HG03196 (cell line): ENCODE results near the gene RPA1.
A peak's percentile ranks its signal among the peaks of the same experiment; 100 is the strongest.
"Not testable (repeated sequence)": the region's sequence is repeated elsewhere in the genome, so short reads cannot be mapped to it uniquely, and the experiment has no call there.

ENCODE experiments used
- ATAC-seq: cut with Tn5 transposase; IDR thresholded peaks from one replicate; pipeline ENCODE4 v1.9.1; 2021; ENCODE audit not compliant: unreplicated experiment

Gene RPA1

DNA sequence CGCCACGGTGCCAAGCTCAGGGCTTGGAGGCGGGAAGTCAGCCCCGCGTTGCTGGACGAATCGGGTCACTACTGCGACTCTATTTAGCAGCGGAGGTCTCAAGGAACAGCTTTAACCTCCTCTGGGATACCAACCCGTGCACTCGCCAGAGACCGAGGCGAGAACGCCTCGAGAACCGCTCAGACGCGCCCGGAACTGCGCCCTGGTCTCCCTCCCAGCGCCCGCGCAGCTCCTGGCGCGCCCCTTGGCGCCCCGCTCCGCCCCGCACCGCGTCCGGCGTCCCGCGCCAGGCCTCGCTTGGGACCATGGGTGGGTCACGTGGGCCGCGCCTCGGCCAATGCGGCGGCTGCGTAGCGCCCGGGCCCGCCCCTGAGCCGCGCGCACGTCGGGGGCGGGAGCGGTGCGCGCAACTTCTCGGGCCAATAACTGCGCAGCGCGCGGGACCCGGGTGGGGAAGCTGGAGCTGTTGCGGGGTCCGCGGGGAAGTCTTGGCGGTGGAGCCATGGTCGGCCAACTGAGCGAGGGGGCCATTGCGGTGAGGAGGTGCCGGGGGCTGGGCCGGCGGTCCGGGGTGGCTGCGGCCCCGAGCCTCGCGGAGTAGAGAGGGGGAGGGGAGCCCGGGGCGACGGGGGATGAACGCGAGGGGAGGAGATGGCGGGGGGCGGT is at the start of gene RPA1, which contains the start of gene SMYD4:
RPA1 (plus strand) TSS at position 414 of the 666 bp plus-strand sequence; CDS start at position 503, 89 bp downstream.
SMYD4 (minus strand) TSS at position 311 of the 666 bp plus-strand sequence. CDS start 1,908 bp downstream, outside the sequence.
- ATAC-seq, result peak; percentile 79

DNA sequence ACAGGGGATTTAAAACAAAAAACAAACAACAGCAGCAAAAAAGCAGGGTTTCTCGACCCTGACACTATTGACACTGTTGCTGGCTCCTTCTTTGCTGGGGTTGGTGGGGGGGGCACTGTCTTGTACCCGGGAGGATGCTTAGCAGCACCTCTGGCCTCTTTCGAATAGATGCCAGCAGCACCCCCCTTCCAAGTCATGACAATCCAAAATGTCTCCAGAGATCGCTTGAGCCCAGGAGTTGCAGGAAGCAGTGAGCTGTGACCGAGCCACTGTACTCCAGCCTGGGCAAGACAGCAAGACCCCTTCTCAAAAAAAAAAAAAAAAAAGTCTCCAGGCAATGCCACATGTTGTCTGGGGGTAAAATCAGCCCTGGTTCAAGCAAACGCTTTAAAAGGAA is 47.6 kb upstream of the RPA1 start:
- ATAC-seq, result no peak

DNA sequence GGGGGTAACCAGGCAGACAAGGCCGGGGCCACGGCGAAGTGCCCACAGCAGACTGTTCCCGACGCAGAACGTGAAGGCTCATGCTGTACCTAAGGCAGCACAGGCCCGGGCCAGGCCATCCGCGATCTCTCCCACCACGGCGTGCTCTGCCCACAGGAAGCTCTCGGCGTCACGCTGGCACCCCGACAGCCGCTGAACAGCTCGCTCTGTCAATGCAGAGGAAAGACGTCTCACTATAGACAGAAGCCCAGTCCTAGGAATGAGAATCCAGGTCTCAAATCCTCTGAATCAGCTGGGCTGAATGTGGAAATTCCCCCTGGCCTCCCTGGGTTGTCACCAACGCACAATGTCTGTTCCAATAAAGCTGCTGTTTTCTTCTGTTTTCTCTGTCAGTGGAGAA is 46.5 kb upstream of the RPA1 start:
- no peak for ATAC-seq

DNA sequence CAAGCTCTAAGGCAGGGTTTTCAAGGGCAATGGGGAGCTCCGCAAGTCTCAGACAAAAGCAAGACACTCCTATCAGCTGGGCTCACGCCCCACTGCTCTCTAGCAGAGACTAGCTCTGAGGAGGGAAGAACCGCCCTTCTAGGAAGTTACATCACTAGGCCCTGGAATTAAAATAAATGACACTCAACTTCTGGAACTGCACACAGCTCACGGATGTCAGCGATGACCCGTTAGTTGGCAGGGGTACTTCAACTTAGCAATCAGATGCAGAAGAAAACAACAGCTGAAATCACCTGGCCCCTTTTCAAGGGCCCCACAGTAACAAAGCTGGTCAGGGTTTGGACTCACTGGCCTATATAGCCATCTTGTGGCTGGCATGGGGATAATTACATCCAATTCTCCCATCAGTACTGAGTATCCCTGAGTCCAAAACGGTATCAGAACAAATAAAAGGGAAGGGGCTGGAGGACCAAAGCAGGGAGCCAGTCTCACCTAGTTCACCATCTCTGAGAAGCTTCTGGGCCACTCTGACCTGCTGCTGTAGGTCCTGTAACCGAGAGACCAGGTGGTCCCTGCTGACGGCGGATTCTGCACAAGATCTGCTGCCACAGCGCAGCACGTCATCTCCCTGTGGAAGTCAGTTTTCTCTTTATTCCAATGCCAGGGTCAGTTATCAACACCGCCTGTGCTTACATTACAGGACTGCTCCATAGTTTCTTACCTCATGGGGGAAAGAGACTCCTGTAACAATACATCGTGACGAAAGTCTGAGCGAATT is 45.8 kb upstream of the RPA1 start:
- no peak for ATAC-seq

DNA sequence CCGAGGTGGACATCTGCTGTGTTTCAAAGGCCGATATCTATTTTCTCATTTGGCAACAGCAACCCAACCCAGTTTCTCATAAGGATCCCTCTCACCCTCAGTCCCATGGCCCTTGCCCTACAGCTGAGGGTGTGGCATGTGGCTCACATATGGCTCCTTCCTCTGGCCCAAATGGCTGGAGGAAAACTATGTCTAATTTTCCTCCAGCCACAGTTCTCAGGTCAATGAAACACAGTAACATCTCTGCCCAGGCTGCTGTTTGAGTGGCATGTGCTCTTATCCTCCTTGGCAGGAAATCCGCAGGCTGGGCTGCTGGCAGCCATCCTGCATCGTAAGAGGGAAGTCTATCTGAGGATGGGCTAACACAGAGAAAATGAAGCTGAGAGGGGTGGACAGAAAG is 43.9 kb upstream of the RPA1 start:
- no peak for ATAC-seq

DNA sequence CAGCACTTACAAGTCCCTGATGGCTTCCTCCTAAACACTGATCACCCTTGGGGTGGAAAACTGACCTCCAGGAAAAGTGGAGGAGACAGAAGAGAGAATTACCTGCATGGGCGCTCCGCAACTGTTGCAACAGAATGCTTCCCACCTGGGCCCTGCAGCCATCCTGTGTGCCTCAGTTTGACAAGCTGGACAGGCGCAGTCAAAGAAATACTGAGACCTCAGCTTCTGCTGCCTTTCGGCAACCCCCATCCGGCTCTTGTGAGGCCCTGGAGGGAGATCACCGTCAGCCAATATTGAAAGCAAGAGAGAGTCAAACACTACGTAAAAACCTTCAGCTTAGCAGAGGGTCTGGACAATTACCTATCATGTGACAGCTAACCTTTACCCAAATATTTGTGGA is 43.1 kb upstream of the RPA1 start:
- ATAC-seq, result no peak

DNA sequence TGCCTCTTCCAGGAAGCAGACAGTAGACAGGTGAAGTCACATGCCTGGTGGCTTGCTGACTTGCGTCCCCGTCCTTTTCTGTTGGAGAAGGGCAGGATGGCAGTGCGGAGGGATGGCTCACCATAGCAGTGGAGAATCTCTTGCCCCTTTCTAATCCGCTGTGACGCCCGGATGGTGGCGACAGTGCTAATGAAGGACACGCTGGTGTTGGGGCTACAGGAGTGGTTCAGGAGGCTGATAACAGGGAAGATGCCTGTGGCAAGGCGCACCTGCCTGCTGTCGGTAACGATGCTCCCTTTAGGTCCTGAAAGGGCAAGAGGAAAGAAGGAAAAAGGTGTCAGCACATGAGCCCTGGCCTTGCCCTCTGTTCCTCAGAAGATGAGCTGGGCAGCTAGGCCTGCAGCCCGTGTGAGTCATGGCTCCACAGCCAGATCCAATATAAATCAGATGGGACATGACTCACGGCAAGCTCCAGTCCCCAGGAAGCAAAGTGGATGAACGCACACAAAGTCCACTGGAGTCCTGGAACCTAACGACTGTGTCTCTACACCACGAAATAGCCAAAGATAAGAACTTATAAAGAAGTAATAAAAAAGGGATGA is 42.4 kb upstream of the RPA1 start:
- no peak for ATAC-seq

DNA sequence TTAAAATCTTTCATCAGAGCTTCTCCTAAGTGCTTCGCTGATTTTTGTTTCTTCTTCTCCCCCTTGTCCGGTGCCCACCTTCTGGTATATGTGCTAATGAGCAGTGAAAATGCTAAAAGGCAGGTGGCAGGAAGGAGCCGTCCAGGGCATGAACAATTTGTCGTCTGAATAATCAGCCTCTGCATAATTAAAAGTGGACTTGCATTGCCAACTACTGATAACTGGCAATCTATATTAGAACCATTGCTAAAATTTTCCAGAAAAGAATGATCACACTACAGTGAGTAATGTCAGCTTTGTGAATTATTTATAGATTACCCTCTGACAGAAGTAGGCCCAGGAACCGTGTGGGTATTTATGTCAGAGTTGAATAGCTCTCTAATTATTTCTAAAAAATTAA is 39.9 kb upstream of the RPA1 start:
- ATAC-seq, result no peak

DNA sequence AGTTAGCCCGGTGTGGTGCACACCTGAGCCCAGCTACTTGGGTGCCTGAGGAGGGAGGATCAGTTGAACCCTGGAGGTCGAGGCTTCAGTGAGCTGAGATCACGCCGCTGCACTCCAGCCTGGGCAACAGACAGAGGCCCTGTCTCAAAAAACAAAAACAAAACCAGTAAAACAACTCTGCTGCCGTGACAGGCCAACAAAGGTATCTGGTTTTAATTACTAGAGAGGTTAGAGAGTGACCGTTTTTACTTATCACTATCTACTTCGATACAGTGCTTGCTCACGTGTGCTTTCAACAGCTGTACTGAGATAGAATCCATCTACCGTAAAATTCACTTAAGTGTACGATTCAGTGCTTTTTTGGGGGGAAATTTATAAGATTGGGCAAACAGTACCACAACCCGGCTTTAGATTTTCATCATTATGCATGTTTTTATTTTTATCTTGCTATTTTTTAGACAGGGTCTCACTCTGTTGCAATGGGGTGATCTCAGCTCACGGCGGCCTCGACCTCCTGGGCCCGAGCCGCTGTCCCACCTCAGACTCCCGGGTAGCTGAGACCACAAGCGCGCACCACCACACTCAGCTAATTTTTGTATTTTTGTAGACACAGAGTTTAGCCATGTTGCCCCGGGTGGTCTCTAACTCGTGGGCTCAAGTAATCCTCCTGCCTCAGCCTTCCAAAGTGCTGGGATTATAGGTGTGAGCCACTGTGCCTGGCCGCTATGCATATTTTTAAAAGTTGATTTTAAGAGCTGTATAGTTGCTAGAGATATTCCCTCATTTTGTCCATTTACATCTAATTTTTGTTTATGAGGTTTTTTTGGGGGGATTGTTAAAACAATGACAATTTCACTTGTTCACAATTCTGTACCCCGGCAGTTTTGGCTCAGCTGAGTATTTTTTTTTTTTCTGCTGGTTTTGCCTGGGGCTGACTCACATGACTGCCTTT is 37.0 kb upstream of the RPA1 start:
- no peak for ATAC-seq

DNA sequence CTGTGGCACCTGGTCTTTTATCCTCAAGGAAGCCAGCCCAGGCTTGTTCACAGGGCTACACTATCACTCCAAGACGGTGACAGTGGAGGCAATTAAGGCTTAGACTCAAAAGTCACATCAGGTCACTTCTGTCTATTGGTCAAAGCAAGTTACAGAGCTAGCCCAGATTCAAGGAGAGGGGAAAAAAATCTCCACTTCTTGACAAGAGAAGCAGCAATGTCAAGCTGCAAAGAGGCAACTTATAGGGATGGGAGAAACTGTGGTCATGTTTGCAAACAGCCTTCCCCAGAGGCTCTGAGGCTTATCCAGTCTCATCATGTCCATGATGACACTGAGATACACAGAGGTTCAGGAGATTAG is 36.4 kb upstream of the RPA1 start:
- no peak for ATAC-seq

DNA sequence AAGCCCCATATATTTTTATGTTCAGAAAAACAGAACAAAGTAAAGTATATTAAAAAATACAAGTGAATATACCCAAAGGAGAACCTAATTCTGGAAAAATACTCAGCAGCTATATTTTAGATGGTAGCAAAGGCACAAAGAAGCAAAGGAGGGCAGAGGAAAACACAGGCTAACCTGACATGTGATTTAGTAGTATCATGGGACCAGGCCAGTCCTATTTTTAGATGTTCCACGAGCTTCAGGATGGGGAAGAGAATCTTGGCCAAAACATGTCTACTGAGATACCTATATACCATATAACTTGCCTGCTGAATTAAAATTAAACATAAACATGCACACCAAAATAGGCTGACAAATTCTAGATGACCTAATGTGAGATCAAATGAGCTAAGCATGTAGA is 33.0 kb upstream of the RPA1 start:
- no peak for ATAC-seq

DNA sequence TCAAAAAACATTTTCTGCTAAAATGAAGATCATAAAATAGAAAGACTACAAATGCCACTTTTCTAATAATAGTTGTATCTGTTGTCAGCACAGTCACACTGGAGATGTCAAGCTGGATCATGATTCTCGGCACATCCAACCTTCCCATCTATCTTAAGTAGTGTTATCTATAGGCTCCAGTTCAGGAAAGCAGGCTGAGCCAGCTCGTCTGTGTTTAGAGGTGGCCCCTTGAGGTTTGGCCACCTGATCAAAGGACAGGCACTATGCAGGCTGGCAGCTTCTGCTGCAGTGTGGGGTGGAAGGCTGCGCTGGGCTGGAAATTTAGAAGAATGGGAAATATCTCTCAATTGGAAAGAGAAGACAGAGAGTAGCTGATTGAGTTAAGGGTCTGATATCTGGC is 32.5 kb upstream of the RPA1 start:
- no peak for ATAC-seq

DNA sequence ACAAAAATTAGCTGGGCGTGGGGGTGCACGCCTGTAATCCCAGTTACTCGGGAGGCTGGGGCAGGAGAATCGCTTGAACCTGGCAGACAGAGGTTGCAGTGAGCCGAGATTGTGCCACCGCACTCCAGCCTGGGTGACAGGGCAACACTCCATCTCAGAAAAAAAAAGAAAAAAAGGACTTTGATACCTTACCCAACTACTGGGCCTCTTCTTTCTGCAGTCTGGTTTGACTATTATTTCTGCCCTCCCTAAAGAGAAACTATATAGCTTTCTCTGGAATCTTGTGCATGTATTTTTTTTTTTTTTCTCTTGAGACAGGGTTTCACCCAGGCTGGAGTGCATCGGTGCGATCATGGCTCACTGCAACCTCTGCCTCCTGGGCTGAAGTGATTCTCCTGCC is 32.0 kb upstream of the RPA1 start:
- not testable (repeated sequence) for ATAC-seq

DNA sequence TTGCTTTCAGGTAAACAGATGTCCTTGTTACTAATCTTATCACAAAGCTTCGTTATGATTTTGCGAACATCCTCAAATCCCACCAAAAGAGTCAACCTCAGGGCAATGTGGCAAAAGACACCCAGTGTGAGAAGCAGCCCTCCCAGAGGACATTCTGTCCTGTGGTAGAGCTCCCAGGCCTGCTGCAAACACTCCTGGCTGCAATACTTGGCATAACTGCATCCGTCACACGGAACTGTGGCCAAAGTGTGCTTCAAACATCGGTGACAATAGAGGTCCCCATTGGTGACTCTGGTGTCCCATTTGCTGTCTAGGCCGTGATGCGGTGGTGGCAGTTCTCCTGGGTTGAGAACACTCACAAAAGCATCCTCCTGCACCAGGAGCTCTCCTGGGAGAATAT is 29.6 kb upstream of the RPA1 start:
- ATAC-seq, result no peak

DNA sequence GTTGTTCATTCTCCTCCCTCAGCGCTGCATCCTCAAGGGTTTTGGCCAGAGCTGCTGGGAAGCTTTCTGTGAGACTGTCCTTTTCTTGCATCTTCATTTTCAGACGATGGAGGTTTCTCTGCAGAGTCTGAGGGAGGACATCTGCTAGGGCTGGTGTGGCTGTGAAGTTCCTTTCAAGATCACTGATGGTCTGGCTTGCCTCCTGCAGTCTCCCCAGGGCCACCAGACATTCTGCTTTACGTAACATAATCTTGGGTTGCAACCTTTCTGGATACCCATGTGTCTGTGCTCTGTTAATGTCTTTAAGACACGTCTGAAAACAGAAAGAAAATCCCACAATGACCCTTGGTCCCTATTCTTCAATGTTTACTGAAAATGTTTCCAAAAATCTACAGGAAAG is 29.1 kb upstream of the RPA1 start:
- ATAC-seq, result no peak

DNA sequence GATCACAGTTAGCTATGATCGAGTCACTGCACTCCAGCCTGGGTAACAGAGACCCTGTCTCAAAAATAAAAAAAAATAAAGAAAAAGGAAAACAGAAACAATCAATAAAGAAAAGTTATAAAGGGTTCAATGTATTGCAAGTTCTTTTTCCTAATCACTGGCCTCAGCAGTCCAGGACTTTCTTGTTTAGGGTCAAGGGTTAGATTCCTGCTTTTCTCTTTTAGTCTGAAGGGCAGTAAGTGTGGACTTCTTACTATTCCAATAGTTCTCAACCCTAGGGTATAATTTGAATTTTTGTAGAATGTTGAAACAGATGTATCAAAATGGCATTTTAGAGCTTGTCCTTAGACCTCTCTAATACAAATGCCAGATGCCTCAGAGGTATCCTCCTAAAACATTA is 27.4 kb upstream of the RPA1 start:
- no peak for ATAC-seq

DNA sequence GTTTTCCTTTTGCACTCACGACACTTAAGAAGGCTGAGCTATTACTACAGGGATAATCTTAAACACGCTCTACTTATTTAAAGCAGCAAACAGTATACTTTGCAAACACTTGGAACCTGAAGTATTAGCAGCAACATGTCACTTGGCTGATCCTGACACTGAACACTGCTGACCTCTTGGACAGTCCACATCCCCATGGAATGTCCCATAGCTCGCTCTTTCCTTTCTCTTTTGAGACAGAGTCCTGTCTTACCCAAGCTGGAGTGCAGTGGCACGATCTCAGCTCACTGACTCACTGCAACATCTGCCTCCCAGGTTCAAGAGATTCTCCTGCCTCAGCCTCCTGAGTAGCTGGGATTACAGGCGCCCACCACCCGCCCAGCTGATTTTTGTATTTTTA is 26.5 kb upstream of the RPA1 start:
- no peak for ATAC-seq

DNA sequence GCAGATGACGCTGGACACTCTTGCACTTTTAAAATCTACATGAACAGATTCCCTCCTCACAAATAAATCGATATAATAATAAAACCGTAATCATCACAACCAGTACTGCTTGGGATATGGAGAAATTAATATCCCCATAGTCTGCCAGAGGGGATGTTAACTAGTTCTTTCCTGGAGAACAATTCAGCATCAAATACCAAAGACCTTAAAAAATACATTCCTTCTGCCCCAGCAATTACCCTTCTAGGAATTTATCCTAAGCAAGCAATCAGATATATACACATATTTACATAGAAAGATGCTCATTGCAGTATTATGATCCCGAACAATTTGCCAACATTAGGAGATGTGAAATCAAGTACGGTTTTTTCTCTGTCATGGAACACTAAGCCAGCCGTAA is 21.9 kb upstream of the RPA1 start:
- ATAC-seq, result no peak

DNA sequence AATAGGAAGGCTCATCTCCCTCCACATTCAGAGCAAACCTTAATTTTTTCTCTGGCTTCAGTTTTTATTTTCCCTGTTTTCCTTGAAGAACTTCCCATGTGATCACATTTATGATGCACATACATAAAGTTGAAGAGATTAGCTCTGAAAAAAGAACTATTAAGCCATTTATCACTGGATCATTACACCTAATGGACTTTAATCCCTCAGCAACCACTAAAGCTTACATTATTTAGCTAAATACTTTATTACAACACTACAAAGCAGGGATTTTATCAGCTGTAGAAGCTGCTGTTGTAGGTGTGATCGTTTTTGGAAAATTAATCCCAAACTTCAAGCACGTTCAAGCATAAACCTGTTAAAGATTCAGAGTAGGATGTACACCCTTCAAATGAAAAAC is 21.2 kb upstream of the RPA1 start:
- no peak for ATAC-seq

DNA sequence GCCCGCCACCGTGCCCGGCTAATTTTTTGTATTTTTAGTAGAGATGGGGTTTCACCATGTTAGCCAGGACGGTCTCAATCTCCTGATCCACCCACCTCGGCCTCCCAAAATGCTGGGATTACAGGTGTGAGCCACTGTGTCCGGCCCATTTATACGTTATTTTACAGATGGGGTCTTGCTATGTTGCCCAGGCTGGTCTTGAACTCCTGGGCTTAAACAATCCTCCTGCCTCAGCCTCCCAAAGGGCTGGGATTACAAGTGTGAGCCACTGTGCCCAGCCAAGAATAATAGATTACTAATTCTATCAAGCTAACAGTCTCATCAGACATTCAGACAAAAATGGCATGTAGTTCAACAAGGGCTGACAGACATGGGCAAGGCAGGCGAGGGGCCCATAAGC is 20.0 kb upstream of the RPA1 start:
- ATAC-seq, result not testable (repeated sequence)

DNA sequence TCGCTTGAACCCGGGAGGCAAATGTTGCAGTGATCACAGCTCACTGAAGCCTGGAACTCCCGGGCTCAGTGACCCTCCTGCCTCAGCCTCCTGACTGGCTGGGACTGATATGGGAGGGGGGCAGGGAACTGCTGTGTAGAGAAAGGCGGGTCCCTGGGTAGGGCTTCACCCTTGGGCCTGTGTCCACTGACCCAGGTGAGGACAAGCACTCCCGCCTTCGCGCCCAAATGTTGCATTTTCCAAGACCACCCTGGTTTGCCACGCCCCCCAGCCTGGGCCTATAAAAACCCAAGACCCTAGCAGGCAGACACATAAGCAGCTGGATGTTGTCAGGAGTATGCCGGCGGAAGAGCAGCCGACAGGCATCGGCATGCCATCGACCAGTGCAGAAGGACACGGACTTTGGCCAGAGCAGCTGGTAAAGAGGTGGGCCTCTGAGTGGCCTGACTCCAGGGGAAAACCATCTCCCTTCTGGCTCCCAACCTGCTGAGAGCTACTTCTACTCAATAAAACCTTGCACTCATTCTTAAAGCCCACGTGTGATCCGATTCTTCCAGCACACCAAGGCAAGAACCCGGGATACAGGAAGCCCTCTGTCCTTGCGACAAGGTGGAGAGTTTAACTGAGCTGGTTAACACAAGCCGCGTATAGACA is 19.2 kb upstream of the RPA1 start:
- no peak for ATAC-seq
